Hepatocyte (in vitro differentiated cells): ENCODE data around the gene MGAT5.

Experiments
- CTCF ChIP-seq: fragments of 200-600 bp; sonication (generic); IDR thresholded peaks from 2 replicates; pipeline ENCODE4 v1.5.1; 2016; ENCODE audit warnings: antibody characterized with exemption, mild to moderate bottlenecking; ENCODE audit not compliant: poor library complexity
- EZH2 ChIP-seq: fragments of 200-600 bp; sonication (generic); IDR thresholded peaks from 2 replicates; pipeline ENCODE4 v1.6.1; 2016; ENCODE audit warnings: antibody characterized with exemption, mild to moderate bottlenecking, borderline replicate concordance
- EZH2phosphoT487 ChIP-seq: fragments of 200-600 bp; sonication (generic); IDR thresholded peaks from one replicate; pipeline ENCODE4 v1.6.1; 2018; ENCODE audit warnings: antibody characterized with exemption, mild to moderate bottlenecking, low read depth, moderate library complexity; ENCODE audit not compliant: unreplicated experiment, severe bottlenecking

DNA sequence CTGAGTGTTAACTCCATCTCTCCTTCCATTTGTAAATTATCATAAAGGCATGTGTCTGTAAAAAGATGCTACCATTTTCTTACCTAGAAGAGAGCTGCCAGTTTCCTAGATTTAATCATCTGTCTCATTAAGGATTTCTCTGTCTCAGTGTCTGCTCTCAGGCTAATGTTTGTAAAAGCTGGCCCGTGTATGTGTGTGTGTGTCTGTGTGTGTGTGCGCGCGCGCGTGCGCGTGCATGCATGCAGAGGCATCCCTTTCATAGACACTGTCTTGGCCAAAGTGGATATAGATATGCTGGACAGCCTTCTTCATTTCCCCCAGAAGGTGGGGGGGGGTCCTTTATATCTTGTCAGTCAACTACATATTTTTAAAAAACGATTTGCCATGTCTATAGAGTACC, 18.9 kb downstream of the MGAT5 start:
- TF ChIP-seq EZH2: no peak
- TF ChIP-seq CTCF: no peak
- TF ChIP-seq EZH2phosphoT487: no peak
